K562 (cell line): ENCODE measurements around the gene CEP162. TPM values are rescaled to one million over a fixed set of nuclear protein-coding genes. Genes with fewer than 3 reads are reported as not detected.

Experiments
- BRD9 ChIP-seq: fragments of 450-650 bp; IDR thresholded peaks from 2 replicates; pipeline ENCODE4 v1.6.1; 2018; ENCODE audit warnings: low read depth; ENCODE audit not compliant: partially characterized antibody
- E2F3 ChIP-seq: fragments of 250-450 bp; sonication (Bioruptor Pico); IDR thresholded peaks from 2 replicates; pipeline ENCODE4 v1.4.0; 2020; ENCODE audit warnings: mild to moderate bottlenecking
- HDAC8 ChIP-seq: fragments of 450-650 bp; IDR thresholded peaks from 2 replicates; pipeline ENCODE4 v1.6.1; 2016; ENCODE audit warnings: mild to moderate bottlenecking, missing genetic modification characterization, moderate library complexity, missing compliant biosample characterization
- HOXB6 ChIP-seq: fragments of 250-450 bp; sonication (Bioruptor Pico); IDR thresholded peaks from 2 replicates; pipeline ENCODE4 v1.5.1; 2022; ENCODE audit warnings: mild to moderate bottlenecking, borderline replicate concordance
- ILK ChIP-seq: fragments of 450-650 bp; IDR thresholded peaks from 2 replicates; pipeline ENCODE4 v1.6.1; 2016; ENCODE audit warnings: missing genetic modification characterization, low read depth, mild to moderate bottlenecking, missing compliant biosample characterization, moderate library complexity, borderline replicate concordance
- JUNB ChIP-seq: fragments of 450-650 bp; formaldehyde crosslinking; conservative IDR thresholded peaks from 2 replicates; pipeline ENCODE4 v1.4.0; 2020; ENCODE audit warnings: mild to moderate bottlenecking
- KLF10 ChIP-seq: fragments of 250-450 bp; sonication (Bioruptor Pico); IDR thresholded peaks from 2 replicates; pipeline ENCODE4 v1.6.1; 2021; ENCODE audit warnings: matching md5 sums
- MBD1 ChIP-seq: fragments of 250-450 bp; sonication (Bioruptor Pico); IDR thresholded peaks from 2 replicates; pipeline ENCODE4 v1.8.0; 2022; ENCODE audit warnings: inconsistent platforms
- MBD2 ChIP-seq: sonication (generic); IDR thresholded peaks from 2 replicates; pipeline ENCODE4 v1.6.1; 2016; ENCODE audit warnings: low read depth, borderline replicate concordance
- MCM5 ChIP-seq: fragments of 450-650 bp; IDR thresholded peaks from 2 replicates; pipeline ENCODE4 v1.6.1; 2016; ENCODE audit warnings: low read depth
- PHF8 ChIP-seq: fragments of 200-600 bp; sonication (generic); IDR thresholded peaks from 2 replicates; pipeline ENCODE4 v1.6.1; 2012; ENCODE audit warnings: mixed run types, mild to moderate bottlenecking, inconsistent platforms, low read length, moderate library complexity, borderline replicate concordance
- PML ChIP-seq: IDR thresholded peaks from 2 replicates; pipeline ENCODE4 v1.6.1; 2012; ENCODE audit warnings: low read length, inconsistent platforms
- PTTG1 ChIP-seq: fragments of 450-650 bp; IDR thresholded peaks from 2 replicates; pipeline ENCODE4 v1.6.1; 2016; ENCODE audit warnings: low read depth, mild to moderate bottlenecking, missing genetic modification characterization, missing compliant biosample characterization
- RBM22 ChIP-seq: fragments of 200-400 bp; formaldehyde crosslinking; IDR thresholded peaks from 2 replicates; pipeline ENCODE4 v1.6.1; 2018; ENCODE audit warnings: low read length, low read depth; ENCODE audit not compliant: poor library complexity, severe bottlenecking
- SIN3A ChIP-seq, 2 experiments: fragments of 150-350 bp in 1 of 2; IDR thresholded peaks; 2 replicates each; pipeline ENCODE4 v1.6.1; 2011 to 2016; ENCODE audit warnings: borderline replicate concordance in 2 of 2, low read depth in 2 of 2, low read length in 2 of 2, mild to moderate bottlenecking in 2 of 2, moderate library complexity in 2 of 2; ENCODE audit not compliant: control insufficient read depth in 1 of 2
- SIN3B ChIP-seq: fragments of 450-650 bp; IDR thresholded peaks from 2 replicates; pipeline ENCODE4 v1.6.1; 2017; ENCODE audit warnings: low read depth, mild to moderate bottlenecking, moderate library complexity
- SNIP1 ChIP-seq: fragments of 450-650 bp; IDR thresholded peaks from 2 replicates; pipeline ENCODE4 v1.7.1; 2017; ENCODE audit warnings: low read depth, mild to moderate bottlenecking
- USF1 ChIP-seq: sonication (generic); formaldehyde crosslinking; IDR thresholded peaks from 2 replicates; pipeline ENCODE4 v1.9.0; 2022; ENCODE audit warnings: mild to moderate bottlenecking, missing genetic modification reagents
- ZFX ChIP-seq: sonication (generic); formaldehyde crosslinking; IDR thresholded peaks from 2 replicates; pipeline ENCODE4 v1.8.0; 2022; ENCODE audit warnings: mild to moderate bottlenecking, missing genetic modification reagents, moderate library complexity
- ZKSCAN3 ChIP-seq: fragments of 250-450 bp; sonication (Bioruptor Pico); IDR thresholded peaks from 2 replicates; pipeline ENCODE4 v1.4.0; 2020
- ZNF431 ChIP-seq: sonication (generic); formaldehyde crosslinking; IDR thresholded peaks from 2 replicates; pipeline ENCODE4 v1.8.0; 2022; ENCODE audit warnings: mild to moderate bottlenecking, missing genetic modification reagents
- ZNF551 ChIP-seq: fragments of 250-450 bp; sonication (Bioruptor Pico); IDR thresholded peaks from 2 replicates; pipeline ENCODE4 v1.5.0; 2021; ENCODE audit warnings: mild to moderate bottlenecking, moderate library complexity
- ZNF655 ChIP-seq: fragments of 250-450 bp; sonication (Bioruptor Pico); IDR thresholded peaks from 2 replicates; pipeline ENCODE4 v1.5.0; 2021
- ZNF707 ChIP-seq: fragments of 250-450 bp; sonication (Bioruptor Pico); conservative IDR thresholded peaks from 2 replicates; pipeline ENCODE4 v1.8.0; 2022; ENCODE audit warnings: inconsistent platforms, mild to moderate bottlenecking, moderate library complexity
- polyA plus RNA-seq, 8 experiments: library from polyadenylated mRNA; depleted of rRNA in 4 of 8; stranded (reverse) in 5 of 8; unstranded in 3 of 8; fragments of >200 nt; fragmentation: Nextera tagmentation in 2 of 8; fragmentation: Illumina TruSeq in 1 of 8; extraction: Ambion mirVana in 2 of 8; extraction: Trizol in 1 of 8; gene quantifications; 2 replicates each; pipeline versions ENCODE4 v1.2.1 to v1.2.3, GENCODE V29; 2011 to 2014; ENCODE audit warnings: inconsistent platforms in 1 of 8, missing spikeins in 1 of 8
- total RNA-seq, 7 experiments: library from RNA; depleted of rRNA in 6 of 7; stranded (reverse); fragments of >200 nt in 6 of 7; fragmentation: Illumina TruSeq in 2 of 7; extraction: Trizol in 2 of 7; gene quantifications; 2 replicates each; pipeline versions ENCODE4 v1.2.1 to v1.2.3, GENCODE V29; 2011 to 2021; ENCODE audit warnings: low replicate concordance in 1 of 7
- TF ChIP-seq, protein P1 (sequence below): fragments of 450-650 bp; formaldehyde crosslinking; IDR thresholded peaks from 2 replicates; pipeline ENCODE4 v1.4.0; 2022; ENCODE audit warnings: mild to moderate bottlenecking, moderate library complexity

Gene CEP162
- total and polyA plus RNA-seq, 9 of the 15 experiments (the other 6 are each of a cell fraction or from before 2014, with no cell fraction given) = 3.9 to 8.6 (median 6.7) TPM

- TF ChIP-seq PTTG1 (no peak), ZKSCAN3 (no peak), ZNF655 (no peak), HOXB6 (CRISPR knock-in tag) (no peak), SIN3B (peak; percentile 94), MBD1 (no peak), MCM5 (no peak), JUNB (no peak), RBM22 (no peak), PHF8 (peak; percentile 69; the same call in 1 of the 2 replicates), E2F3 (CRISPR knock-in tag) (no peak), USF1 (peak; percentile 100), ZNF551 (CRISPR knock-in tag) (no peak), ILK (tag) (no peak), ZFX (CRISPR knock-in tag) (peak; percentile 95), ZNF707 (CRISPR knock-in tag) (no peak), PML (no peak), KLF10 (CRISPR knock-in tag) (no peak), HDAC8 (tag) (no peak), SNIP1 (no peak), ZNF431 (CRISPR knock-in tag) (0 out of 2 replicates have a peak, but pooled peaks have one; percentile 47), MBD2 (peak; percentile 25), BRD9 (no peak), SIN3A (IDR thresholded peaks at IDR 0.05; ENCODE audit: borderline replicate concordance in 2 of 2, control insufficient read depth in 1 of 2, low read depth in 2 of 2, low read length in 2 of 2) (peak; percentile 93 to 97; a peak in 3 of 4 replicates)
- TF ChIP-seq, protein P1, sequence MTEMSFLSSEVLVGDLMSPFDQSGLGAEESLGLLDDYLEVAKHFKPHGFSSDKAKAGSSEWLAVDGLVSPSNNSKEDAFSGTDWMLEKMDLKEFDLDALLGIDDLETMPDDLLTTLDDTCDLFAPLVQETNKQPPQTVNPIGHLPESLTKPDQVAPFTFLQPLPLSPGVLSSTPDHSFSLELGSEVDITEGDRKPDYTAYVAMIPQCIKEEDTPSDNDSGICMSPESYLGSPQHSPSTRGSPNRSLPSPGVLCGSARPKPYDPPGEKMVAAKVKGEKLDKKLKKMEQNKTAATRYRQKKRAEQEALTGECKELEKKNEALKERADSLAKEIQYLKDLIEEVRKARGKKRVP (CRISPR knock-in tag) = no peak
Measured at GRCh38 chr6:84227434-84228197, at the start of gene CEP162 (continued).
